ENCODE results near the gene USP13.
A peak's percentile ranks its signal among the peaks of the same experiment; 100 is the strongest.

Gene USP13

GRCh38 chr3:179807588-179807987 is 154.7 kb downstream of the USP13 start:
- DNase-seq = no peak

GRCh38 chr3:179809639-179810038 is 156.8 kb downstream of the USP13 start:
- DNase-seq = no peak

DNA sequence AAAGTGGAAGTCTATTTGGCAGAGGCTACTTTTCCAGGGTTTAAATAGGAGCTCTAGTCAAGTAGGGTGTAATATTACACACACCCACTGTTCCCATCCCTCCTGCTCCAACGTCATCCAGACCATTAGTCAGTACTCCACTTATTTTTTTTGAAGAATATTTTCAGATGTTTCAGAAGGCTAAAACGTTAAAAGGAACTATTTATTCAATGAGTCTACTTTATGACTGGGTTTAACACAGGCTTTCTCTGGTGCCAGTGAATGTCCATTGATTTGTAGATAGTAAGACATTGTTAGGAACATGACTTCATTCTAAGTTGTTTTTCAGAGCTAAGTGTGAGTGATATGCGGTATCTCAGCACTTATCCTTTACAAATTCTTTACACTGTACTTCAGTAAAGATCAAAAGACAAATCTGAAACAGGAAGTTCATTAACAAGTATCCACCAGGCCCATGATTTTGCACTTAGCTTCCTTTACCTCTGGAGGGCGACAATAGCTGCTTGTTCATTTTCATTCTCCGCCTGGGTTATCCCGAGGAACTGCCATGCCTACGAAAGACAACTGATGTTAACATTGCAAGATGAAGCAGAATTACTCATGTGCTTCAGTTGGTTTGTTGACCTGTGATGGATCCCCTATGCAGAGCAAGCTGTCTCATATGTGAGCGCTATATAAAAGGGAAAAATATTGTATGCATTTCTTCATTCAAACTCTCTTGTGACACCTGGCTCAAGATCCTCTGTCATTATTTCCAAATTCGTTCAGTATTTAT is 158.7 kb downstream of the USP13 start:
- DNase-seq = peak; percentile 41

DNA sequence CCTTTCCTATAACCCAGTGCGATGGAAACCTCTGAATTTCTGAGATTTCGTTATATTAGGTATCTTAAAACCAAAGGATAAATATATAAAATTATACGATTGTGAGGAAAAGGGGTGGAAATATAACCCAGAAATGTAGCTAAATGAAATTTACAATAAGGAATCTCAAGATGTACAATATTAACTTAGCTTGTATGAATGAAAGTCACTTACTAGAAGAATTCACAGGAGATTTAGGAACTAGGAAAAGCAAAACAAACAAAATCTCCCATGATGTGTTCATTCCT is 159.2 kb downstream of the USP13 start:
- DNase-seq = no peak

DNA sequence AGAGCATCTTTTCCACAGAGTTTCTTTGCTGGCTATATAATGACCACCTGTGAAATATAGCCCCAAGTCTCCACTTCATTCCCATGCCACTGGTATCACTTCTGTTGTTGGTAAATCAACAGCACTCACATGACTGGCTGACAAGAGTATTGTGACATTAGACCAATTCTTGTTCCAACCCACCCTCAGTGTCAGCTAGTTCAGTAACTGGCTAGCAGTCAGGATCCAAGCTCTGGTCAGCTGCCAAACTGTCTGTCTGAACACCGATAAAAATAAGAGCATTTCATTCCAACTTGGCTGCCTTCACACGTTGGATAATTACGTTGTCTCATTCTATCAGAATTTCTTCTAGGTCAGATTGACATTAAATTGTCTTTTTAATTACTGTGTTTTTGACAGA is 166.5 kb downstream of the USP13 start:
- no peak for DNase-seq

DNA sequence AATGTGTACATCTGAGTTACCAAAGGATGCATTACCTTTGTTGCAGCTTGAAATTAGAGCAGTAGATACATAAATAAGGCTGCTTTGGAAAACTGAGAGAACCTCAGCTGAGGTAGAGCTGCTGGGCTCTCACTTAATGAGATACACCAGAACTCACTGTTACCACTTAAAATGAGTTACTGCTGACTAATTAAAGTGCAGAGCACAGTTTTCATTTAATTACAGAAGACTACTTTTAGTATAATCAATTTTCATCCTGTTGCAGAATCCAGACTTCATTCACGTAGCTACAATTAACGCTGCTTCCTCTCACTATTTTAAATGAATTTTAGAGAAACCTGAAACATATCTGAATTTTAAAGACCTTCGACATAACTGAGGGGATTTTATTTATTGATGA is 169.5 kb downstream of the USP13 start:
- DNase-seq = no peak

DNA sequence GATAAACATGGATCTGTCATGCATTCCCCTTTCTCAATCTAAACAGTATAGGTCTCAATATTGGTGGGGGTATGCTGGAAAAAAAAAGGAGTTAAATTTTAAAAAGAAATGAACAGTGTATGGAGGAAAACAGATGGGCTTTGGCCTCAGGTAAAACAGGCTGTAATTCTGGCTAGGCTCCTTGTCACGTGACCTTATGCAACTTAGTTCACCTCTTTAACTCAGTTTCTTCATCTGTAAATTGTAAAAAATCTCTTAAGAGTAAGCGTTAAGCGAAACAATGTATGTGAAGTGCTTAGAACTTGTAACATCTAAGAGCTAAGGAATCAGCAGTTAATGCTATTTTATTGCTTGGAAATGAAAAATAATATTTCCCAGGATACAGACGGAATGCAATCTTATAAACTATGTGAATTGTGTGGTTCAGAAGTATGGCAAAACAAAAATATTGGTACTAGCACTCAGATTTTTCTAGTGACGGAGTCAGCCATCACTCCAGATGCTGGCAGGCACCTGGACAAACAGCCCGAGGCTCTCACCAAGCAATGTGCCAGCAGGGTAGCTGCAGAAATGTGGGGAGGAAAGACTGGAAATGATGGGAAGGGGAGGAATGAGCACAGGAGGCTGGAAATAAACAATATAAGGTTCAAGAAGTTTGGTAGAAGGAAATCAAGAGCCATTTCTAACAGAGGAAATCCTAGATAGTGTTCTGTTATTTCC is 172.8 kb downstream of the USP13 start:
- no peak for DNase-seq

- DNase-seq = no peak
Measured at GRCh38 chr3:179826247-179826637, 173.4 kb downstream of the USP13 start.

- no peak for DNase-seq
Measured at GRCh38 chr3:179828738-179829137, 175.9 kb downstream of the USP13 start.

DNA sequence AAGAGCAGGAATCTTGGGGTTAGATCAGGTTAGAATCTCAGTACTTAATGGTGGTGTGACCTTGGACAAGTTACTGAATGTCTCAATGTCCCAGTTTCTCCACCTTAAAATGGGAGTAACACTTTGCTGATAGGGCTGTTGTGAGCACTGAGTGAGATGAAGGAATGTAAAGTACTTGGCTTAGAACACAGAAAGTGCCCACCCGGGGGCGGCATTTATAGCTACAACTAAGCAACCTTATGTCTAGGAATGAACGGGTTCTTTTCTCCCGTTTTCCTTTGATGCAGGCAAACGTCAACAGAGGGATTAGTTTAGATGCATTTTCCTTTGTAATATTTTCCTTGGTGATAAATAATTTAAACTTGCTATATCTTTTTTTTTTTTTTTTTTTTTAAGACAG is 176.6 kb downstream of the USP13 start:
- DNase-seq = no peak

- no peak for DNase-seq
Measured at GRCh38 chr3:179832333-179832854, 179.6 kb downstream of the USP13 start.

DNA sequence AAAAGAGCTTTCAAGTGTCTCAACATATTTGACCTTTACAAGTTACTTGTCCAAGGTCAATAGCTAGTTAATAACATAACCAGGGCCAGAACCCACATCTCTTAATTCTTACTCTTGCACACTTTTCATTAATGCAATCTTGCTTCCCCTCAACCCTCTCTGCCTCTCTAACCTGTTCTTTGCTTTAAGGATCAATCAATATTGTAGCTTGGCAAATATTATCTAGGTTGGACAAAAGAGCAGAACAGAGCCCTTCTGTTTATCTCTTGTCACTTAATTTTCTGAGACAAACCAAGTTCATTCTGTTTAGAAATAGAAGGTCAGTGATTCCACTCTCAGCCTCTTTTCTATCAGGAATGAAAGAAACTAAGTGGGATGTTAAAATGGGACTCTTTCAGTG is 180.5 kb downstream of the USP13 start:
- DNase-seq = no peak

GRCh38 chr3:179837374-179837773 is 184.5 kb downstream of the USP13 start:
- no peak for DNase-seq

Data from NCI-H526 treated with DMSO at 0.1 percent for 48 hours (cell line).